C4-2B (cell line): Measurements from ENCODE around the gene PDLIM5.

Experiments
- H3K27ac ChIP-seq: fragments of 450-650 bp; 2 replicates; pipeline ENCODE4 v1.5.1; 2017
- CTCF ChIP-seq: fragments of 450-650 bp; conservative IDR thresholded peaks from 2 replicates; pipeline ENCODE4 v1.5.1; 2017; ENCODE audit warnings: mild to moderate bottlenecking
- ZFX ChIP-seq: fragments of 450-650 bp; IDR thresholded peaks from 2 replicates; pipeline ENCODE4 v1.6.1; 2017

Gene PDLIM5

GRCh38 chr4:94495408-94495807 lies 43.7 kb downstream of the PDLIM5 start:
- H3K27ac ChIP-seq: no peak overlapping the region
- TF ChIP-seq CTCF: no peak
- TF ChIP-seq ZFX: no peak

GRCh38 chr4:94497690-94498089 lies 45.9 kb downstream of the PDLIM5 start:
- no peak for TF ChIP-seq CTCF
- no peak for TF ChIP-seq ZFX
- H3K27ac ChIP-seq: no peak overlapping the region

- no peak overlapping the region for H3K27ac ChIP-seq
- TF ChIP-seq CTCF: no peak
- TF ChIP-seq ZFX: no peak
Measured at GRCh38 chr4:94498502-94498901, 46.8 kb downstream of the PDLIM5 start.

- no peak overlapping the region for H3K27ac ChIP-seq
- TF ChIP-seq ZFX: no peak
Measured at GRCh38 chr4:94500685-94501084, 48.9 kb downstream of the PDLIM5 start.

GRCh38 chr4:94504545-94504944 lies 52.8 kb downstream of the PDLIM5 start:
- TF ChIP-seq CTCF (no peak), ZFX (no peak)
- no peak overlapping the region for H3K27ac ChIP-seq

GRCh38 chr4:94506822-94507221 lies 55.1 kb downstream of the PDLIM5 start:
- no peak for TF ChIP-seq CTCF
- no peak for TF ChIP-seq ZFX
- H3K27ac ChIP-seq: no peak overlapping the region

GRCh38 chr4:94507281-94507680 lies 55.5 kb downstream of the PDLIM5 start:
- no peak overlapping the region for H3K27ac ChIP-seq
- no peak for TF ChIP-seq CTCF
- TF ChIP-seq ZFX: no peak

GRCh38 chr4:94507708-94508107 lies 56.0 kb downstream of the PDLIM5 start:
- no peak overlapping the region for H3K27ac ChIP-seq

More at GRCh38 chr4:94507708-94508107, 56.0 kb downstream of the PDLIM5 start:
- TF ChIP-seq CTCF: no peak
- TF ChIP-seq ZFX: no peak
